ENCODE results near the gene OSGIN1. TPM values are rescaled to one million over a fixed set of nuclear protein-coding genes. Genes with fewer than 3 reads are reported as not detected.

OSGIN1 gene
- polyA plus RNA-seq, 3 donors: 1.8 to 4.0 (median 2.0) TPM

GRCh38 chr16:83981799-83982198 lies 28.8 kb downstream of the OSGIN1 start:
- H2AFZ ChIP-seq (ENCODE audit: insufficient read depth, low read depth, low read length, poor library complexity, severe bottlenecking): no peak overlapping the region
- no peak overlapping the region for H3K9ac ChIP-seq (ENCODE audit: insufficient read depth, low read length, poor library complexity, severe bottlenecking)
- Mint-ChIP-seq H3K4me3 (no peak overlapping the region), H3K4me1 (no peaks in the 10 kb centered on the region), H3K36me3 (no peaks in the 10 kb centered on the region), H3K9me3 (peaks cover 12 to 32% (median 23%) of the 10 kb centered on the region in 7 donors), H3K27ac (no peak overlapping the region), H3K27me3 (ENCODE audit: low read depth in 3 of 3) (peaks cover 11 to 31% (median 19%) of the 10 kb centered on the region in 3 donors)
- H3K27ac ChIP-seq (ENCODE audit: low read depth in 1 of 2, low read length in 2 of 2): no peak overlapping the region
- WGBS (ENCODE audit: insufficient coverage): 99% methylated on average over 8 of the region's 8 CpGs
- H3K36me3 ChIP-seq (replicated peaks in 1 of 2; ENCODE audit: control insufficient read depth in 1 of 2, insufficient read depth in 2 of 2, low read length in 2 of 2): no peaks in the 10 kb centered on the region
- peaks cover 19 to 29% of the 10 kb centered on the region in 2 donors for H3K9me3 ChIP-seq (replicated peaks in 1 of 2; ENCODE audit: control insufficient read depth in 1 of 2, insufficient read depth in 1 of 2, low read length in 2 of 2)
- no peaks in the 10 kb centered on the region for H4K20me1 ChIP-seq (ENCODE audit: insufficient read depth, low read length)
- intact Hi-C loops (cut with micrococcal nuclease): no loop called here
- no peaks in the 10 kb centered on the region for H3K79me2 ChIP-seq (ENCODE audit: insufficient read depth, low read length)
- no peak overlapping the region for H3K4me3 ChIP-seq (replicated peaks in 1 of 3; ENCODE audit: low read depth in 2 of 3, low read length in 3 of 3)
- DNase-seq: no peak
- H3K4me2 ChIP-seq (replicated peaks; ENCODE audit: extremely low read depth, low read length, poor library complexity, severe bottlenecking): no peak overlapping the region
- H3K27me3 ChIP-seq (ENCODE audit: control insufficient read depth in 2 of 2, insufficient read depth in 2 of 2, low read length in 2 of 2): peaks cover 2 to 3% of the 10 kb centered on the region in 2 donors
- TF ChIP-seq CTCF (IDR thresholded peaks at IDR 0.05): no peak
- no peaks in the 10 kb centered on the region for H3K4me1 ChIP-seq (ENCODE audit: control insufficient read depth in 1 of 2, insufficient read depth in 2 of 2, low read length in 2 of 2)

- Histone ChIP-seq H4K20me1 (ENCODE audit: insufficient read depth, low read length) (no peaks in the 10 kb centered on the region), H2AFZ (ENCODE audit: insufficient read depth, low read depth, low read length, poor library complexity, severe bottlenecking) (no peak overlapping the region), H3K4me1 (ENCODE audit: control insufficient read depth in 1 of 2, insufficient read depth in 2 of 2, low read length in 2 of 2) (no peaks in the 10 kb centered on the region), H3K9me3 (replicated peaks in 1 of 2; ENCODE audit: control insufficient read depth in 1 of 2, insufficient read depth in 1 of 2, low read length in 2 of 2) (peaks cover 8 to 17% of the 10 kb centered on the region in 2 donors), H3K36me3 (replicated peaks in 1 of 2; ENCODE audit: control insufficient read depth in 1 of 2, insufficient read depth in 2 of 2, low read length in 2 of 2) (no peaks in the 10 kb centered on the region), H3K4me2 (replicated peaks; ENCODE audit: extremely low read depth, low read length, poor library complexity, severe bottlenecking) (no peak overlapping the region), H3K4me3 (replicated peaks in 1 of 3; ENCODE audit: low read depth in 2 of 3, low read length in 3 of 3) (no peak overlapping the region), H3K9ac (ENCODE audit: insufficient read depth, low read length, poor library complexity, severe bottlenecking) (no peak overlapping the region), H3K27me3 (ENCODE audit: control insufficient read depth in 2 of 2, insufficient read depth in 2 of 2, low read length in 2 of 2) (peaks cover 4 to 5% of the 10 kb centered on the region in 2 donors), H3K27ac (ENCODE audit: low read depth in 1 of 2, low read length in 2 of 2) (no peak overlapping the region), H3K79me2 (ENCODE audit: insufficient read depth, low read length) (no peaks in the 10 kb centered on the region)
- no peaks in the 10 kb centered on the region for H3K36me3 Mint-ChIP-seq
- no peak for TF ChIP-seq CTCF (IDR thresholded peaks at IDR 0.05)
- H3K27ac Mint-ChIP-seq: no peak overlapping the region
- no CpG with 5 or more reads among the region's 4 CpGs for WGBS (ENCODE audit: insufficient coverage)
- DNase-seq: no peak
- peaks cover 6 to 35% (median 16%) of the 10 kb centered on the region in 3 donors for H3K27me3 Mint-ChIP-seq (ENCODE audit: low read depth in 3 of 3)
- intact Hi-C loops (cut with micrococcal nuclease): no loop called here
- H3K4me3 Mint-ChIP-seq: no peak overlapping the region
- peaks cover 6 to 18% (median 12%) of the 10 kb centered on the region in 7 donors for H3K9me3 Mint-ChIP-seq
- H3K4me1 Mint-ChIP-seq: no peaks in the 10 kb centered on the region
These were observed 30.5 kb downstream of the OSGIN1 start for GRCh38 chr16:83983491-83983890.

Data from CD14-positive monocyte (primary cell).